Neural cell (in vitro differentiated cells): ENCODE results near the gene SENP8. TPM values are rescaled to one million over a fixed set of nuclear protein-coding genes. Genes with fewer than 3 reads are reported as not detected.
"Not testable (repeated sequence)": the region's sequence is repeated elsewhere in the genome, so short reads cannot be mapped to it uniquely, and the experiment has no call there.

ENCODE experiments used
- H2AFZ ChIP-seq: fragments of 200-600, 300-800 bp; sonication (generic), shearing (Covaris generic); 2 replicates; pipeline ENCODE4 v1.6.0; 2014; ENCODE audit warnings: low read depth, mild to moderate bottlenecking, antibody characterized with exemption, low read length, moderate library complexity
- H3F3A ChIP-seq: fragments of 200-600 bp; shearing (Covaris generic); 2 replicates; pipeline ENCODE4 v1.6.1; 2016; ENCODE audit warnings: mild to moderate bottlenecking, moderate library complexity, mixed read lengths, antibody characterized with exemption, low read length; ENCODE audit not compliant: insufficient read depth, poor library complexity, severe bottlenecking
- H3K27ac ChIP-seq: fragments of 200-600, 300-800 bp; sonication (generic), shearing (Covaris generic); 2 replicates; pipeline ENCODE4 v1.5.1; 2014; ENCODE audit warnings: mild to moderate bottlenecking, low read length, moderate library complexity
- H3K27me3 ChIP-seq: fragments of 300-800, 200-600 bp; sonication (generic), shearing (Covaris generic); 2 replicates; pipeline ENCODE4 v1.6.0; 2014; ENCODE audit warnings: mild to moderate bottlenecking, low read depth, low read length, moderate library complexity; ENCODE audit not compliant: insufficient read depth
- H3K36me3 ChIP-seq: fragments of 300-800, 200-600 bp; sonication (generic), shearing (Covaris generic); 2 replicates; pipeline ENCODE4 v1.5.1; 2014; ENCODE audit warnings: mild to moderate bottlenecking, antibody characterized with exemption, low read length, moderate library complexity; ENCODE audit not compliant: insufficient read depth
- H3K4me2 ChIP-seq: fragments of 300-800, 200-600 bp; sonication (generic), shearing (Covaris generic); 2 replicates; pipeline ENCODE4 v1.6.0; 2014; ENCODE audit warnings: mild to moderate bottlenecking, low read length
- H3K4me3 ChIP-seq: fragments of 300-800, 200-600 bp; sonication (generic), shearing (Covaris generic); 2 replicates; pipeline ENCODE4 v1.5.1; 2014; ENCODE audit warnings: mild to moderate bottlenecking, low read length, moderate library complexity
- H3K79me2 ChIP-seq: fragments of 200-600 bp; shearing (Covaris generic); replicated peaks from 2 replicates; pipeline ENCODE4 v1.6.0; 2014; ENCODE audit warnings: mild to moderate bottlenecking, low read length, moderate library complexity; ENCODE audit not compliant: insufficient read depth
- H3K9ac ChIP-seq: fragments of 300-800, 200-600 bp; sonication (generic), shearing (Covaris generic); 2 replicates; pipeline ENCODE4 v1.6.1; 2016; ENCODE audit warnings: mild to moderate bottlenecking, low read length, mixed read lengths
- H3K9me2 ChIP-seq: fragments of 200-600 bp; shearing (Covaris generic); 2 replicates; pipeline ENCODE4 v1.6.1; 2016; ENCODE audit warnings: mild to moderate bottlenecking, low read length, mixed read lengths; ENCODE audit not compliant: insufficient read depth
- H3K9me3 ChIP-seq: fragments of 200-600, 300-800 bp; sonication (generic), shearing (Covaris generic); 2 replicates; pipeline ENCODE4 v1.6.1; 2016; ENCODE audit warnings: mild to moderate bottlenecking, mixed run types, low read length, moderate library complexity, mixed read lengths
- H4K20me1 ChIP-seq: fragments of 200-600 bp; shearing (Covaris generic); 2 replicates; pipeline ENCODE4 v1.6.1; 2016; ENCODE audit warnings: mild to moderate bottlenecking, mixed run types; ENCODE audit not compliant: insufficient read depth
- EP300 ChIP-seq: fragments of 450-650 bp; conservative IDR thresholded peaks from 2 replicates; pipeline ENCODE4 v1.6.1; 2014; ENCODE audit warnings: antibody characterized with exemption, mild to moderate bottlenecking, moderate library complexity; ENCODE audit not compliant: poor library complexity, severe bottlenecking
- EZH2 ChIP-seq: fragments of 200-600, 300-800 bp; shearing (Covaris generic), sonication (generic); IDR thresholded peaks from 2 replicates; pipeline ENCODE4 v1.6.1; 2014; ENCODE audit warnings: antibody characterized with exemption, low read length, borderline replicate concordance, mild to moderate bottlenecking; ENCODE audit not compliant: insufficient read depth, poor library complexity, severe bottlenecking
- MXI1 ChIP-seq: fragments of 450-650 bp; conservative IDR thresholded peaks from 2 replicates; pipeline ENCODE4 v1.6.1; 2014; ENCODE audit warnings: antibody characterized with exemption, mild to moderate bottlenecking; ENCODE audit not compliant: poor library complexity, severe bottlenecking
- POLR2AphosphoS5 ChIP-seq: IDR thresholded peaks from 2 replicates; pipeline ENCODE4 v1.6.1; 2012
- RAD21 ChIP-seq: fragments of 450-650 bp; conservative IDR thresholded peaks from 2 replicates; pipeline ENCODE4 v1.6.1; 2014; ENCODE audit warnings: antibody characterized with exemption, mild to moderate bottlenecking, moderate library complexity
- REST ChIP-seq: IDR thresholded peaks from 2 replicates; pipeline ENCODE4 v1.6.1; 2012; ENCODE audit warnings: borderline replicate concordance
- SMC3 ChIP-seq: fragments of 450-650 bp; conservative IDR thresholded peaks from 2 replicates; pipeline ENCODE4 v1.6.1; 2014; ENCODE audit warnings: antibody characterized with exemption, mild to moderate bottlenecking, moderate library complexity; ENCODE audit not compliant: poor library complexity
- TAF1 ChIP-seq: IDR thresholded peaks from 2 replicates; pipeline ENCODE4 v1.6.1; 2012; ENCODE audit warnings: low read depth
- polyA plus RNA-seq: library from polyadenylated mRNA; depleted of rRNA; stranded (reverse); fragments of >200 nt; gene quantifications from 2 replicates; pipeline ENCODE4 v1.2.3, GENCODE V29; 2014
- TF ChIP-seq, protein P1 (sequence below): fragments of 450-650 bp; IDR thresholded peaks from 2 replicates; pipeline ENCODE4 v1.5.1; 2014; ENCODE audit warnings: antibody characterized with exemption, mild to moderate bottlenecking, moderate library complexity; ENCODE audit not compliant: poor library complexity, severe bottlenecking

SENP8 gene
- polyA plus RNA-seq, 1 donor from 2014 or later, result 3.2 TPM

- no peaks in the 10 kb centered on the region for H3K79me2 ChIP-seq
- H3K36me3 ChIP-seq, result no peaks in the 10 kb centered on the region
- no peak overlapping the region for H3K4me2 ChIP-seq
- no peak overlapping the region for H3K4me3 ChIP-seq
- H2AFZ ChIP-seq, result no peak overlapping the region
- H3K27me3 ChIP-seq, result no peaks in the 10 kb centered on the region
- TF ChIP-seq, protein P1, sequence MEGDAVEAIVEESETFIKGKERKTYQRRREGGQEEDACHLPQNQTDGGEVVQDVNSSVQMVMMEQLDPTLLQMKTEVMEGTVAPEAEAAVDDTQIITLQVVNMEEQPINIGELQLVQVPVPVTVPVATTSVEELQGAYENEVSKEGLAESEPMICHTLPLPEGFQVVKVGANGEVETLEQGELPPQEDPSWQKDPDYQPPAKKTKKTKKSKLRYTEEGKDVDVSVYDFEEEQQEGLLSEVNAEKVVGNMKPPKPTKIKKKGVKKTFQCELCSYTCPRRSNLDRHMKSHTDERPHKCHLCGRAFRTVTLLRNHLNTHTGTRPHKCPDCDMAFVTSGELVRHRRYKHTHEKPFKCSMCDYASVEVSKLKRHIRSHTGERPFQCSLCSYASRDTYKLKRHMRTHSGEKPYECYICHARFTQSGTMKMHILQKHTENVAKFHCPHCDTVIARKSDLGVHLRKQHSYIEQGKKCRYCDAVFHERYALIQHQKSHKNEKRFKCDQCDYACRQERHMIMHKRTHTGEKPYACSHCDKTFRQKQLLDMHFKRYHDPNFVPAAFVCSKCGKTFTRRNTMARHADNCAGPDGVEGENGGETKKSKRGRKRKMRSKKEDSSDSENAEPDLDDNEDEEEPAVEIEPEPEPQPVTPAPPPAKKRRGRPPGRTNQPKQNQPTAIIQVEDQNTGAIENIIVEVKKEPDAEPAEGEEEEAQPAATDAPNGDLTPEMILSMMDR, result no peak
- TF ChIP-seq RAD21, result no peak
- no peak for TF ChIP-seq TAF1
- no peak for TF ChIP-seq EP300
- TF ChIP-seq POLR2AphosphoS5, result no peak
- no peak for TF ChIP-seq MXI1
- TF ChIP-seq EZH2, result no peak
- no peak for TF ChIP-seq SMC3
- TF ChIP-seq REST, result no peak
- no peak overlapping the region for H3K27ac ChIP-seq
- no peaks in the 10 kb centered on the region for H3K9me2 ChIP-seq
- no peaks in the 10 kb centered on the region for H4K20me1 ChIP-seq
- H3K9me3 ChIP-seq, result no peaks in the 10 kb centered on the region
- H3K9ac ChIP-seq, result no peak overlapping the region
- H3F3A ChIP-seq, result no peaks in the 10 kb centered on the region
These were observed 20.2 kb upstream of the SENP8 start for GRCh38 chr15:72098040-72098439.

GRCh38 chr15:72099155-72099554, 19.0 kb upstream of the SENP8 start:
- no peak overlapping the region for H3K9ac ChIP-seq
- no peak overlapping the region for H3K27ac ChIP-seq
- H3K27me3 ChIP-seq, result no peaks in the 10 kb centered on the region
- H3K4me3 ChIP-seq, result no peak overlapping the region
- no peaks in the 10 kb centered on the region for H3K79me2 ChIP-seq
- TF ChIP-seq, protein P1, result no peak
- TF ChIP-seq REST (no peak), TAF1 (no peak), RAD21 (no peak), POLR2AphosphoS5 (no peak), EZH2 (no peak), EP300 (no peak), SMC3 (no peak), MXI1 (no peak)
- H3K9me3 ChIP-seq, result no peaks in the 10 kb centered on the region
- H2AFZ ChIP-seq, result no peak overlapping the region
- no peaks in the 10 kb centered on the region for H3F3A ChIP-seq
- no peaks in the 10 kb centered on the region for H3K9me2 ChIP-seq
- H3K4me2 ChIP-seq, result no peak overlapping the region
- no peaks in the 10 kb centered on the region for H3K36me3 ChIP-seq
- no peaks in the 10 kb centered on the region for H4K20me1 ChIP-seq

GRCh38 chr15:72100551-72100950, 17.7 kb upstream of the SENP8 start:
- H3F3A ChIP-seq, H3K27me3 ChIP-seq, H3K27ac ChIP-seq, H3K4me2 ChIP-seq, H3K36me3 ChIP-seq, H3K9me3 ChIP-seq, H3K9ac ChIP-seq, H3K79me2 ChIP-seq, H3K9me2 ChIP-seq, H3K4me3 ChIP-seq, H4K20me1 ChIP-seq, H2AFZ ChIP-seq: not testable (repeated sequence)
